HCT116 (cell line): Measurements from ENCODE around the gene COPZ1.

Experiments used
- ATF3 ChIP-seq: IDR thresholded peaks from 2 replicates; pipeline ENCODE4 v1.6.1; 2012
- CTCF ChIP-seq, 3 experiments: fragments of 200-600 bp in 1 of 3; sonication (generic) in 1 of 3; IDR thresholded peaks in 2 of 3; conservative IDR thresholded peaks in 1 of 3; 2 replicates each; pipeline ENCODE4 v1.5.1; 2012 to 2017; ENCODE audit warnings: low read depth in 2 of 3, low read length in 2 of 3, antibody characterized with exemption in 1 of 3, borderline replicate concordance in 1 of 3, control low read depth in 1 of 3, mild to moderate bottlenecking in 1 of 3, mixed read lengths in 1 of 3, mixed run types in 1 of 3, moderate library complexity in 1 of 3; ENCODE audit not compliant: insufficient read depth in 1 of 3
- EGR1 ChIP-seq: IDR thresholded peaks from 2 replicates; pipeline ENCODE4 v1.6.1; 2012; ENCODE audit warnings: low read depth
- EZH2 ChIP-seq: fragments of 200-600 bp; sonication (generic); IDR thresholded peaks from 2 replicates; pipeline ENCODE4 v1.6.1; 2017; ENCODE audit warnings: antibody characterized with exemption, mixed run types
- POLR2A ChIP-seq: IDR thresholded peaks from 2 replicates; pipeline ENCODE4 v1.7.0; 2011; ENCODE audit warnings: borderline replicate concordance; ENCODE audit not compliant: insufficient read depth, insufficient read length; ENCODE audit errors: extremely low read depth
- POLR2AphosphoS5 ChIP-seq: IDR thresholded peaks from 2 replicates; pipeline ENCODE4 v1.6.1; 2011; ENCODE audit warnings: mild to moderate bottlenecking, low read depth, low read length, moderate library complexity
- RAD21 ChIP-seq: IDR thresholded peaks from 2 replicates; pipeline ENCODE4 v1.6.1; 2012; ENCODE audit warnings: low read depth, mild to moderate bottlenecking
- REST ChIP-seq: IDR thresholded peaks from 2 replicates; pipeline ENCODE4 v1.6.1; 2012; ENCODE audit warnings: low read depth
- SRF ChIP-seq: IDR thresholded peaks from 2 replicates; pipeline ENCODE4 v1.6.1; 2012; ENCODE audit warnings: low read depth
- TCF7L2 ChIP-seq: IDR thresholded peaks from 2 replicates; pipeline ENCODE4 v1.7.0; 2011; ENCODE audit warnings: borderline replicate concordance, inconsistent platforms; ENCODE audit not compliant: insufficient read depth, insufficient read length; ENCODE audit errors: extremely low read depth
- ZNF274 ChIP-seq: fragments of 200-500 bp; sonication (Bioruptor generic); IDR thresholded peaks from 2 replicates; pipeline ENCODE4 v1.6.1; 2014; ENCODE audit warnings: mild to moderate bottlenecking, low read depth, low read length, inconsistent platforms

- TF ChIP-seq POLR2AphosphoS5 (no peak; the same call in 1 of the 2 replicates), CTCF (IDR thresholded peaks at IDR 0.05 in 2 of 3, conservative IDR thresholded peaks at IDR 0.05 in 1 of 3; ENCODE audit: borderline replicate concordance in 1 of 3, insufficient read depth in 1 of 3, low read depth in 2 of 3, low read length in 2 of 3) (no peak), EZH2 (no peak), EGR1 (no peak), TCF7L2 (no peak), ATF3 (no peak), RAD21 (no peak), REST (no peak), SRF (no peak), ZNF274 (no peak), POLR2A (no peak)
Measured at GRCh38 chr12:54277823-54278276, 47.1 kb upstream of the COPZ1 start.
